Neural cell (in vitro differentiated cells): ENCODE measurements around the gene DIAPH2. TPM values are rescaled to one million over a fixed set of nuclear protein-coding genes. Genes with fewer than 3 reads are reported as not detected.

Experiments
- H2AFZ ChIP-seq: fragments of 200-600, 300-800 bp; sonication (generic), shearing (Covaris generic); 2 replicates; pipeline ENCODE4 v1.6.0; 2014; ENCODE audit warnings: low read depth, mild to moderate bottlenecking, antibody characterized with exemption, low read length, moderate library complexity
- H3F3A ChIP-seq: fragments of 200-600 bp; shearing (Covaris generic); 2 replicates; pipeline ENCODE4 v1.6.1; 2016; ENCODE audit warnings: mild to moderate bottlenecking, moderate library complexity, mixed read lengths, antibody characterized with exemption, low read length; ENCODE audit not compliant: insufficient read depth, poor library complexity, severe bottlenecking
- H3K27ac ChIP-seq: fragments of 200-600, 300-800 bp; sonication (generic), shearing (Covaris generic); 2 replicates; pipeline ENCODE4 v1.5.1; 2014; ENCODE audit warnings: mild to moderate bottlenecking, low read length, moderate library complexity
- H3K27me3 ChIP-seq: fragments of 300-800, 200-600 bp; sonication (generic), shearing (Covaris generic); 2 replicates; pipeline ENCODE4 v1.6.0; 2014; ENCODE audit warnings: mild to moderate bottlenecking, low read depth, low read length, moderate library complexity; ENCODE audit not compliant: insufficient read depth
- H3K36me3 ChIP-seq: fragments of 300-800, 200-600 bp; sonication (generic), shearing (Covaris generic); 2 replicates; pipeline ENCODE4 v1.5.1; 2014; ENCODE audit warnings: mild to moderate bottlenecking, antibody characterized with exemption, low read length, moderate library complexity; ENCODE audit not compliant: insufficient read depth
- H3K4me2 ChIP-seq: fragments of 300-800, 200-600 bp; sonication (generic), shearing (Covaris generic); 2 replicates; pipeline ENCODE4 v1.6.0; 2014; ENCODE audit warnings: mild to moderate bottlenecking, low read length
- H3K4me3 ChIP-seq: fragments of 300-800, 200-600 bp; sonication (generic), shearing (Covaris generic); 2 replicates; pipeline ENCODE4 v1.5.1; 2014; ENCODE audit warnings: mild to moderate bottlenecking, low read length, moderate library complexity
- H3K79me2 ChIP-seq: fragments of 200-600 bp; shearing (Covaris generic); replicated peaks from 2 replicates; pipeline ENCODE4 v1.6.0; 2014; ENCODE audit warnings: mild to moderate bottlenecking, low read length, moderate library complexity; ENCODE audit not compliant: insufficient read depth
- H3K9ac ChIP-seq: fragments of 300-800, 200-600 bp; sonication (generic), shearing (Covaris generic); 2 replicates; pipeline ENCODE4 v1.6.1; 2016; ENCODE audit warnings: mild to moderate bottlenecking, low read length, mixed read lengths
- H3K9me2 ChIP-seq: fragments of 200-600 bp; shearing (Covaris generic); 2 replicates; pipeline ENCODE4 v1.6.1; 2016; ENCODE audit warnings: mild to moderate bottlenecking, low read length, mixed read lengths; ENCODE audit not compliant: insufficient read depth
- H3K9me3 ChIP-seq: fragments of 200-600, 300-800 bp; sonication (generic), shearing (Covaris generic); 2 replicates; pipeline ENCODE4 v1.6.1; 2016; ENCODE audit warnings: mild to moderate bottlenecking, mixed run types, low read length, moderate library complexity, mixed read lengths
- H4K20me1 ChIP-seq: fragments of 200-600 bp; shearing (Covaris generic); 2 replicates; pipeline ENCODE4 v1.6.1; 2016; ENCODE audit warnings: mild to moderate bottlenecking, mixed run types; ENCODE audit not compliant: insufficient read depth
- EP300 ChIP-seq: fragments of 450-650 bp; conservative IDR thresholded peaks from 2 replicates; pipeline ENCODE4 v1.6.1; 2014; ENCODE audit warnings: antibody characterized with exemption, mild to moderate bottlenecking, moderate library complexity; ENCODE audit not compliant: poor library complexity, severe bottlenecking
- EZH2 ChIP-seq: fragments of 200-600, 300-800 bp; shearing (Covaris generic), sonication (generic); IDR thresholded peaks from 2 replicates; pipeline ENCODE4 v1.6.1; 2014; ENCODE audit warnings: antibody characterized with exemption, low read length, borderline replicate concordance, mild to moderate bottlenecking; ENCODE audit not compliant: insufficient read depth, poor library complexity, severe bottlenecking
- MXI1 ChIP-seq: fragments of 450-650 bp; conservative IDR thresholded peaks from 2 replicates; pipeline ENCODE4 v1.6.1; 2014; ENCODE audit warnings: antibody characterized with exemption, mild to moderate bottlenecking; ENCODE audit not compliant: poor library complexity, severe bottlenecking
- POLR2AphosphoS5 ChIP-seq: IDR thresholded peaks from 2 replicates; pipeline ENCODE4 v1.6.1; 2012
- RAD21 ChIP-seq: fragments of 450-650 bp; conservative IDR thresholded peaks from 2 replicates; pipeline ENCODE4 v1.6.1; 2014; ENCODE audit warnings: antibody characterized with exemption, mild to moderate bottlenecking, moderate library complexity
- SMC3 ChIP-seq: fragments of 450-650 bp; conservative IDR thresholded peaks from 2 replicates; pipeline ENCODE4 v1.6.1; 2014; ENCODE audit warnings: antibody characterized with exemption, mild to moderate bottlenecking, moderate library complexity; ENCODE audit not compliant: poor library complexity
- TAF1 ChIP-seq: IDR thresholded peaks from 2 replicates; pipeline ENCODE4 v1.6.1; 2012; ENCODE audit warnings: low read depth
- polyA plus RNA-seq: library from polyadenylated mRNA; depleted of rRNA; stranded (reverse); fragments of >200 nt; gene quantifications from 2 replicates; pipeline ENCODE4 v1.2.3, GENCODE V29; 2014
- TF ChIP-seq, protein P1 (sequence below): IDR thresholded peaks from 2 replicates; pipeline ENCODE4 v1.6.1; 2012; ENCODE audit warnings: borderline replicate concordance
- TF ChIP-seq, protein P2 (sequence below): fragments of 450-650 bp; IDR thresholded peaks from 2 replicates; pipeline ENCODE4 v1.5.1; 2014; ENCODE audit warnings: antibody characterized with exemption, mild to moderate bottlenecking, moderate library complexity; ENCODE audit not compliant: poor library complexity, severe bottlenecking

Gene DIAPH2
- polyA plus RNA-seq, 1 donor from 2014 or later: 0.07 TPM

DNA sequence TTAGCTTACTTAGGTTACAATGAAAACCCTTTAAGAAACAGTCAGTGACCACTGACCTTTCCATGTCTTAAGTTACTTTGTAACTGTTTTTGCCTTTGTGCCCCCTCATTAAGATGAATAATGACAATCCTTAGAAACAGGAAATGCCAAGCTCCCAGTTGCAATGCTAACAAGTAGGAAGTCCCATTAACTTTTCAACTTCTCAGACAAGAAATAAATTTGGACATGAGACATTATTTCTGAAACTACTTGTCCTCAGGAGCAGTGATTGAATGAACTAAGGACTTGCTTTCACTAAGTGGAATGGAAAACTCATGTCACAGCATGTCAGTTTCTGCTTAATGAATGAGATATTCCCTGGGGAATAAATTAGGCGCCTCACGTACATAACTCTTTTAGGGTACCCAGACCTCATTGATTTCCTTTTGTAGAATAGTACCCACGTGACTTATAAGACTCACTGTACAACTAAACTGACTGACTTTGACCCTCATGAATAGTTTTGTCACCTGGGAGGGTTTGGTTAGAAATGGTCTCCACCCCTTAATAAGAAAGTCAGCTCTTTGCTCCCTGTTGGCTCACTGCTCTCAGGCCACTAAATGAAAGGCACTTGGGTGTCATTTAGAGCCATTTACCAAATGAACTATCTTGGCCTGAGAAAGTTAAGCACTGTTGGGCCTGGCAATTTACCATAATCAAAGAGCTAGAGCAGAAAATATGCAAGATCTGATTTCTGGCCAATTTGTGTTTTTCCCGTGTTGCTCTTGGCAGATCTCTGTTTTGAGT, 582.9 kb downstream of the DIAPH2 start:
- no peaks in the 10 kb centered on the region for H3F3A ChIP-seq
- no peaks in the 10 kb centered on the region for H3K79me2 ChIP-seq
- H3K9me3 ChIP-seq: no peaks in the 10 kb centered on the region
- H3K9ac ChIP-seq: no peak overlapping the region
- no peak overlapping the region for H3K27ac ChIP-seq
- H3K4me2 ChIP-seq: no peak overlapping the region
- H3K36me3 ChIP-seq: no peaks in the 10 kb centered on the region
- TF ChIP-seq POLR2AphosphoS5 (no peak), MXI1 (no peak), SMC3 (no peak), EZH2 (no peak), TAF1 (no peak), RAD21 (no peak), EP300 (no peak)
- TF ChIP-seq, protein P1, sequence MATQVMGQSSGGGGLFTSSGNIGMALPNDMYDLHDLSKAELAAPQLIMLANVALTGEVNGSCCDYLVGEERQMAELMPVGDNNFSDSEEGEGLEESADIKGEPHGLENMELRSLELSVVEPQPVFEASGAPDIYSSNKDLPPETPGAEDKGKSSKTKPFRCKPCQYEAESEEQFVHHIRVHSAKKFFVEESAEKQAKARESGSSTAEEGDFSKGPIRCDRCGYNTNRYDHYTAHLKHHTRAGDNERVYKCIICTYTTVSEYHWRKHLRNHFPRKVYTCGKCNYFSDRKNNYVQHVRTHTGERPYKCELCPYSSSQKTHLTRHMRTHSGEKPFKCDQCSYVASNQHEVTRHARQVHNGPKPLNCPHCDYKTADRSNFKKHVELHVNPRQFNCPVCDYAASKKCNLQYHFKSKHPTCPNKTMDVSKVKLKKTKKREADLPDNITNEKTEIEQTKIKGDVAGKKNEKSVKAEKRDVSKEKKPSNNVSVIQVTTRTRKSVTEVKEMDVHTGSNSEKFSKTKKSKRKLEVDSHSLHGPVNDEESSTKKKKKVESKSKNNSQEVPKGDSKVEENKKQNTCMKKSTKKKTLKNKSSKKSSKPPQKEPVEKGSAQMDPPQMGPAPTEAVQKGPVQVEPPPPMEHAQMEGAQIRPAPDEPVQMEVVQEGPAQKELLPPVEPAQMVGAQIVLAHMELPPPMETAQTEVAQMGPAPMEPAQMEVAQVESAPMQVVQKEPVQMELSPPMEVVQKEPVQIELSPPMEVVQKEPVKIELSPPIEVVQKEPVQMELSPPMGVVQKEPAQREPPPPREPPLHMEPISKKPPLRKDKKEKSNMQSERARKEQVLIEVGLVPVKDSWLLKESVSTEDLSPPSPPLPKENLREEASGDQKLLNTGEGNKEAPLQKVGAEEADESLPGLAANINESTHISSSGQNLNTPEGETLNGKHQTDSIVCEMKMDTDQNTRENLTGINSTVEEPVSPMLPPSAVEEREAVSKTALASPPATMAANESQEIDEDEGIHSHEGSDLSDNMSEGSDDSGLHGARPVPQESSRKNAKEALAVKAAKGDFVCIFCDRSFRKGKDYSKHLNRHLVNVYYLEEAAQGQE: no peak
- TF ChIP-seq, protein P2, sequence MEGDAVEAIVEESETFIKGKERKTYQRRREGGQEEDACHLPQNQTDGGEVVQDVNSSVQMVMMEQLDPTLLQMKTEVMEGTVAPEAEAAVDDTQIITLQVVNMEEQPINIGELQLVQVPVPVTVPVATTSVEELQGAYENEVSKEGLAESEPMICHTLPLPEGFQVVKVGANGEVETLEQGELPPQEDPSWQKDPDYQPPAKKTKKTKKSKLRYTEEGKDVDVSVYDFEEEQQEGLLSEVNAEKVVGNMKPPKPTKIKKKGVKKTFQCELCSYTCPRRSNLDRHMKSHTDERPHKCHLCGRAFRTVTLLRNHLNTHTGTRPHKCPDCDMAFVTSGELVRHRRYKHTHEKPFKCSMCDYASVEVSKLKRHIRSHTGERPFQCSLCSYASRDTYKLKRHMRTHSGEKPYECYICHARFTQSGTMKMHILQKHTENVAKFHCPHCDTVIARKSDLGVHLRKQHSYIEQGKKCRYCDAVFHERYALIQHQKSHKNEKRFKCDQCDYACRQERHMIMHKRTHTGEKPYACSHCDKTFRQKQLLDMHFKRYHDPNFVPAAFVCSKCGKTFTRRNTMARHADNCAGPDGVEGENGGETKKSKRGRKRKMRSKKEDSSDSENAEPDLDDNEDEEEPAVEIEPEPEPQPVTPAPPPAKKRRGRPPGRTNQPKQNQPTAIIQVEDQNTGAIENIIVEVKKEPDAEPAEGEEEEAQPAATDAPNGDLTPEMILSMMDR: no peak
- no peak overlapping the region for H2AFZ ChIP-seq
- no peaks in the 10 kb centered on the region for H3K9me2 ChIP-seq
- no peaks in the 10 kb centered on the region for H3K27me3 ChIP-seq
- no peak overlapping the region for H3K4me3 ChIP-seq
- no peaks in the 10 kb centered on the region for H4K20me1 ChIP-seq

DNA sequence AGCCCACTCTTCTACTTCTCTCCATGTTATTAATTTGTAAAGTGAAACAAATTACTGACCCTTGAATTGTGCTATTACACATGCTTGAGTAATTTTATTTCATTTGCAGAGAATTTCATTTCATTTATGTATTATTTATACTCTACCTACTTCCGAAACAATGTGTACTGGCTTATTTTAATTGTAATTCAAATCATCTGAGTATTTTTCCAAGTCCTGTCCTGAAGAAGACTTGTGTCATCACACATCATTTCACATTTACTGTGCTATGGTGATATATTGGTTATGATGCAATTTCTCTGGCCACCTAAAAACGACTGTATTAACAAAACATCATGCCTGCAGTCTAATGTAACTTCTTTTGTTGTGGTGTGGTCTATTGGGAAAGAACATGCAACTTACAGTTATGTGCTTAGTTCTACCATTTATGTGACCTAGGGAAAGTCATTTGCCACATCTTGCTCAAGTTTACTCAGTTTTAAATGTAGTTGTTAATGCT, 583.6 kb downstream of the DIAPH2 start:
- Histone ChIP-seq H3K9me3 (no peaks in the 10 kb centered on the region), H3K4me2 (no peak overlapping the region), H3K27me3 (no peaks in the 10 kb centered on the region), H3K9ac (no peak overlapping the region), H2AFZ (no peak overlapping the region), H4K20me1 (no peaks in the 10 kb centered on the region), H3K4me3 (no peak overlapping the region), H3F3A (no peaks in the 10 kb centered on the region), H3K9me2 (no peaks in the 10 kb centered on the region), H3K36me3 (no peaks in the 10 kb centered on the region), H3K27ac (no peak overlapping the region), H3K79me2 (no peaks in the 10 kb centered on the region)
- no peak for TF ChIP-seq TAF1
